ENCODE data around the gene FGF18.
"Not testable (repeated sequence)": the region's sequence is repeated elsewhere in the genome, so short reads cannot be mapped to it uniquely, and the experiment has no call there.

FGF18 gene

GRCh38 chr5:171391996-171392577 is 27.4 kb upstream of the FGF18 start:
- Histone ChIP-seq H3K9ac (ENCODE audit: low read length) (no peak overlapping the region), H3K4me3 (ENCODE audit: insufficient read depth, low read length, poor library complexity, severe bottlenecking) (no peak overlapping the region), H3K27me3 (ENCODE audit: low read length) (no peaks in the 10 kb centered on the region), H3K36me3 (ENCODE audit: low read length) (peaks cover 65% of the 10 kb centered on the region), H3K27ac (ENCODE audit: low read depth, low read length) (no peak overlapping the region), H3K9me3 (ENCODE audit: insufficient read depth, low read length) (no peaks in the 10 kb centered on the region), H3F3A (ENCODE audit: insufficient read depth) (peaks cover 33% of the 10 kb centered on the region; the same call in 1 of the 2 replicates), H3K79me2 (ENCODE audit: insufficient read depth, low read length) (peaks cover 94% of the 10 kb centered on the region), H2AFZ (ENCODE audit: low read depth, low read length, severe bottlenecking) (no peak overlapping the region), H4K20me1 (ENCODE audit: low read depth, low read length) (peaks cover 81% of the 10 kb centered on the region), H3K4me2 (ENCODE audit: low read depth, low read length, poor library complexity, severe bottlenecking) (peak overlapping the region; percentile 11), H3K9me2 (replicated peaks; ENCODE audit: insufficient read depth, low read length) (no peaks in the 10 kb centered on the region)
- TF ChIP-seq EZH2phosphoT487 (conservative IDR thresholded peaks at IDR 0.05; ENCODE audit: low read length) (no peak), CTCF (IDR thresholded peaks at IDR 0.05; ENCODE audit: insufficient read depth, low read length, poor library complexity, severe bottlenecking) (no peak)

- no peaks in the 10 kb centered on the region for H3K9me2 ChIP-seq (replicated peaks; ENCODE audit: insufficient read depth, low read length)
- peaks cover 87% of the 10 kb centered on the region for H4K20me1 ChIP-seq (ENCODE audit: low read depth, low read length)
- peak overlapping the region; percentile 11 for H3K4me2 ChIP-seq (ENCODE audit: low read depth, low read length, poor library complexity, severe bottlenecking)
- peaks cover 69% of the 10 kb centered on the region for H3K36me3 ChIP-seq (ENCODE audit: low read length)
- TF ChIP-seq CTCF (IDR thresholded peaks at IDR 0.05; ENCODE audit: insufficient read depth, low read length, poor library complexity, severe bottlenecking) (no peak), EZH2phosphoT487 (conservative IDR thresholded peaks at IDR 0.05; ENCODE audit: low read length) (no peak)
- H3K79me2 ChIP-seq (ENCODE audit: insufficient read depth, low read length), result peaks cover 100% of the 10 kb centered on the region
- no peak overlapping the region for H2AFZ ChIP-seq (ENCODE audit: low read depth, low read length, severe bottlenecking)
- H3K4me3 ChIP-seq (ENCODE audit: insufficient read depth, low read length, poor library complexity, severe bottlenecking), result no peak overlapping the region
- no peaks in the 10 kb centered on the region for H3K27me3 ChIP-seq (ENCODE audit: low read length)
- H3K9ac ChIP-seq (ENCODE audit: low read length), result no peak overlapping the region
- no peak overlapping the region for H3K27ac ChIP-seq (ENCODE audit: low read depth, low read length)
- H3F3A ChIP-seq (ENCODE audit: insufficient read depth), result peaks cover 33% of the 10 kb centered on the region; the same call in 1 of the 2 replicates
- no peaks in the 10 kb centered on the region for H3K9me3 ChIP-seq (ENCODE audit: insufficient read depth, low read length)
Measured at GRCh38 chr5:171392585-171393159, 26.8 kb upstream of the FGF18 start.

GRCh38 chr5:171395042-171395441 is 24.4 kb upstream of the FGF18 start:
- Histone ChIP-seq H2AFZ (ENCODE audit: low read depth, low read length, severe bottlenecking) (no peak overlapping the region), H3K27ac (ENCODE audit: low read depth, low read length) (no peak overlapping the region), H3K79me2 (ENCODE audit: insufficient read depth, low read length) (peaks cover 100% of the 10 kb centered on the region), H3K27me3 (ENCODE audit: low read length) (no peaks in the 10 kb centered on the region), H3K9me3 (ENCODE audit: insufficient read depth, low read length) (no peaks in the 10 kb centered on the region), H3K4me2 (ENCODE audit: low read depth, low read length, poor library complexity, severe bottlenecking) (no peak overlapping the region), H3F3A (ENCODE audit: insufficient read depth) (peaks cover 32% of the 10 kb centered on the region), H3K9me2 (replicated peaks; ENCODE audit: insufficient read depth, low read length) (no peaks in the 10 kb centered on the region), H4K20me1 (ENCODE audit: low read depth, low read length) (peaks cover 94% of the 10 kb centered on the region), H3K4me3 (ENCODE audit: insufficient read depth, low read length, poor library complexity, severe bottlenecking) (no peak overlapping the region), H3K9ac (ENCODE audit: low read length) (no peak overlapping the region), H3K36me3 (ENCODE audit: low read length) (peaks cover 67% of the 10 kb centered on the region)
- TF ChIP-seq EZH2phosphoT487 (conservative IDR thresholded peaks at IDR 0.05; ENCODE audit: low read length) (no peak), CTCF (IDR thresholded peaks at IDR 0.05; ENCODE audit: insufficient read depth, low read length, poor library complexity, severe bottlenecking) (no peak)

- H3K9me2 ChIP-seq (replicated peaks; ENCODE audit: insufficient read depth, low read length); H3K9ac ChIP-seq (ENCODE audit: low read length); H3K9me3 ChIP-seq (ENCODE audit: insufficient read depth, low read length); H3K4me3 ChIP-seq (ENCODE audit: insufficient read depth, low read length, poor library complexity, severe bottlenecking); H3K27me3 ChIP-seq (ENCODE audit: low read length); H2AFZ ChIP-seq (ENCODE audit: low read depth, low read length, severe bottlenecking); H3K27ac ChIP-seq (ENCODE audit: low read depth, low read length); H3K4me2 ChIP-seq (ENCODE audit: low read depth, low read length, poor library complexity, severe bottlenecking): not testable (repeated sequence)
- Histone ChIP-seq H3F3A (ENCODE audit: insufficient read depth) (peaks cover 24% of the 10 kb centered on the region), H4K20me1 (ENCODE audit: low read depth, low read length) (peaks cover 91% of the 10 kb centered on the region), H3K36me3 (ENCODE audit: low read length) (peaks cover 63% of the 10 kb centered on the region), H3K79me2 (ENCODE audit: insufficient read depth, low read length) (peaks cover 99% of the 10 kb centered on the region)
Measured at GRCh38 chr5:171396583-171396982, 22.9 kb upstream of the FGF18 start.

Measured in SU-DHL-6 (cell line).